H9 (cell line): ENCODE data around the gene INSYN2B. TPM values are rescaled to one million over a fixed set of nuclear protein-coding genes. Genes with fewer than 3 reads are reported as not detected.

ENCODE experiments used
- DNase-seq: peaks from one replicate; pipeline ENCODE4 v3.0.0-alpha.2; 2017
- H2AFZ ChIP-seq: one replicate; pipeline ENCODE4 v1.6.1; 2013; ENCODE audit warnings: mild to moderate bottlenecking, low read length, control low read depth, moderate library complexity
- H2AK5ac ChIP-seq: 2 replicates; pipeline ENCODE4 v1.6.1; 2013; ENCODE audit warnings: low read length, control low read depth, mixed read lengths; ENCODE audit not compliant: insufficient read length
- H2BK120ac ChIP-seq: one replicate; pipeline ENCODE4 v1.6.1; 2013; ENCODE audit warnings: low read depth, mild to moderate bottlenecking, low read length, control low read depth, inconsistent platforms; ENCODE audit not compliant: poor library complexity, severe bottlenecking
- H2BK12ac ChIP-seq: 2 replicates; pipeline ENCODE4 v1.6.1; 2013; ENCODE audit warnings: low read length, control low read depth, mixed read lengths, low read depth; ENCODE audit not compliant: insufficient read length
- H2BK15ac ChIP-seq: 2 replicates; pipeline ENCODE4 v1.6.1; 2013; ENCODE audit warnings: low read depth, low read length, control low read depth
- H2BK20ac ChIP-seq: one replicate; pipeline ENCODE4 v1.6.1; 2013; ENCODE audit warnings: low read depth, mild to moderate bottlenecking, low read length, control low read depth, inconsistent platforms; ENCODE audit not compliant: poor library complexity, severe bottlenecking
- H2BK5ac ChIP-seq: 2 replicates; pipeline ENCODE4 v1.6.1; 2013; ENCODE audit warnings: low read length, control low read depth, mixed read lengths; ENCODE audit not compliant: insufficient read length
- H3K14ac ChIP-seq: 2 replicates; pipeline ENCODE4 v1.6.1; 2013; ENCODE audit warnings: low read length, control low read depth; ENCODE audit not compliant: insufficient read depth
- H3K18ac ChIP-seq: 2 replicates; pipeline ENCODE4 v1.6.1; 2013; ENCODE audit warnings: low read depth, mild to moderate bottlenecking, mixed read lengths, low read length, control low read depth; ENCODE audit not compliant: insufficient read length
- H3K23ac ChIP-seq: 2 replicates; pipeline ENCODE4 v1.6.1; 2013; ENCODE audit warnings: low read length, control low read depth, mixed read lengths, low read depth; ENCODE audit not compliant: insufficient read length
- H3K23me2 ChIP-seq: 2 replicates; pipeline ENCODE4 v1.6.1; 2013; ENCODE audit warnings: low read depth, mild to moderate bottlenecking, mixed read lengths, low read length, control low read depth; ENCODE audit not compliant: insufficient read length, poor library complexity, severe bottlenecking
- H3K27ac ChIP-seq: 2 replicates; pipeline ENCODE4 v1.5.1; 2013; ENCODE audit warnings: low read length, control low read depth, mixed read lengths, low read depth; ENCODE audit not compliant: insufficient read length
- H3K27me3 ChIP-seq: 2 replicates; pipeline ENCODE4 v1.6.1; 2013; ENCODE audit warnings: low read length, control low read depth, inconsistent platforms; ENCODE audit not compliant: insufficient read depth
- H3K4ac ChIP-seq: 2 replicates; pipeline ENCODE4 v1.6.1; 2013; ENCODE audit warnings: low read depth, mild to moderate bottlenecking, control low read depth, inconsistent platforms, low read length, moderate library complexity
- H3K4me1 ChIP-seq: 2 replicates; pipeline ENCODE4 v1.6.1; 2013; ENCODE audit warnings: low read length, control low read depth, inconsistent platforms; ENCODE audit not compliant: insufficient read depth
- H3K4me2 ChIP-seq: 2 replicates; pipeline ENCODE4 v1.6.1; 2013; ENCODE audit warnings: low read length, control low read depth, mixed read lengths; ENCODE audit not compliant: insufficient read length, insufficient read depth
- H3K56ac ChIP-seq: 2 replicates; pipeline ENCODE4 v1.6.1; 2013; ENCODE audit warnings: low read depth, mild to moderate bottlenecking, mixed read lengths, low read length, control low read depth; ENCODE audit not compliant: insufficient read length
- H3K79me1 ChIP-seq: 2 replicates; pipeline ENCODE4 v1.6.1; 2013; ENCODE audit warnings: low read depth, mild to moderate bottlenecking, moderate library complexity, low read length, control low read depth, inconsistent platforms; ENCODE audit not compliant: insufficient read depth, poor library complexity, severe bottlenecking
- H3K79me2 ChIP-seq: 2 replicates; pipeline ENCODE4 v1.6.1; 2013; ENCODE audit warnings: low read length, control low read depth, inconsistent platforms; ENCODE audit not compliant: insufficient read depth
- H3K9ac ChIP-seq: 2 replicates; pipeline ENCODE4 v1.6.1; 2013; ENCODE audit warnings: low read length, control low read depth, mixed read lengths; ENCODE audit not compliant: insufficient read length; ENCODE audit errors: extremely low read depth
- H3K9me3 ChIP-seq: one replicate; pipeline ENCODE4 v1.6.1; 2013; ENCODE audit warnings: low read depth, low read length, inconsistent platforms; ENCODE audit not compliant: control insufficient read depth
- H3T11ph ChIP-seq: one replicate; pipeline ENCODE4 v1.6.1; 2013; ENCODE audit warnings: mild to moderate bottlenecking, low read length, control low read depth, inconsistent platforms
- H4K20me1 ChIP-seq: one replicate; pipeline ENCODE4 v1.6.1; 2013; ENCODE audit not compliant: control insufficient read depth, insufficient read length, insufficient read depth
- H4K5ac ChIP-seq: 2 replicates; pipeline ENCODE4 v1.6.1; 2013; ENCODE audit warnings: low read depth, mild to moderate bottlenecking, mixed read lengths, low read length, control low read depth; ENCODE audit not compliant: insufficient read length
- H4K8ac ChIP-seq: replicated peaks from 2 replicates; pipeline ENCODE4 v1.6.1; 2013; ENCODE audit warnings: low read length, control low read depth, mixed read lengths, low read depth; ENCODE audit not compliant: insufficient read length
- H4K91ac ChIP-seq: 2 replicates; pipeline ENCODE4 v1.6.1; 2013; ENCODE audit warnings: low read depth, mild to moderate bottlenecking, moderate library complexity, mixed read lengths, low read length, control low read depth; ENCODE audit not compliant: insufficient read length
- H3K27ac Mint-ChIP-seq, 3 experiments: 2 replicates in 2 of 3; 3 replicates in 1 of 3; pipeline ENCODE4 v1.8.0; 2020 to 2021; ENCODE audit warnings: mixed read lengths in 3 of 3, mild to moderate bottlenecking in 1 of 3, moderate library complexity in 1 of 3
- H3K27me3 Mint-ChIP-seq: 2 replicates; pipeline ENCODE4 v1.8.0; 2021; ENCODE audit warnings: low read depth, mild to moderate bottlenecking, moderate library complexity, mixed read lengths
- H3K36me3 Mint-ChIP-seq, 3 experiments: 2 replicates in 2 of 3; 3 replicates in 1 of 3; pipeline ENCODE4 v1.8.0; 2020 to 2021; ENCODE audit warnings: low read depth in 3 of 3, mixed read lengths in 3 of 3; ENCODE audit not compliant: insufficient read depth in 1 of 3
- H3K4me1 Mint-ChIP-seq, 2 experiments: 2 replicates each; pipeline ENCODE4 v1.8.0; 2020; ENCODE audit warnings: mixed read lengths in 2 of 2
- H3K4me3 Mint-ChIP-seq, 2 experiments: 2 replicates in 1 of 2; 3 replicates in 1 of 2; pipeline ENCODE4 v1.8.0; 2020 to 2021; ENCODE audit warnings: mild to moderate bottlenecking in 2 of 2, mixed read lengths in 2 of 2, moderate library complexity in 1 of 2
- H3K9me3 Mint-ChIP-seq, 2 experiments: 2 replicates in 1 of 2; 3 replicates in 1 of 2; pipeline ENCODE4 v1.8.0; 2020; ENCODE audit warnings: mild to moderate bottlenecking in 2 of 2, mixed read lengths in 2 of 2, moderate library complexity in 1 of 2
- CTCF ChIP-seq: fragments of 200-600 bp; sonication (generic); conservative IDR thresholded peaks from 3 replicates; pipeline ENCODE4 v1.8.0; 2021; ENCODE audit warnings: antibody characterized with exemption, mild to moderate bottlenecking
- WGBS: extraction: QIAGEN DNeasy Blood & Tissue Kit; methylation state at CpG from one replicate; pipeline ENCODE4 v1.1.7; 2013; ENCODE audit warnings: missing lambda C conversion rate, low lambda C conversion rate, mixed read lengths; ENCODE audit not compliant: insufficient read length; ENCODE audit errors: extremely low coverage; 5-methylcytosine and 5-hydroxymethylcytosine counted together
- total RNA-seq: library from RNA; stranded (reverse); gene quantifications from 2 replicates; pipeline ENCODE4 v1.2.1, GENCODE V29; 2021

The INSYN2B gene
- total RNA-seq, 1 experiment from 2014 or later: not detected

- Histone ChIP-seq H2BK120ac (no peak overlapping the region), H2BK20ac (no peak overlapping the region), H2BK5ac (no peak overlapping the region), H2BK15ac (no peak overlapping the region), H3K79me1 (no peaks in the 10 kb centered on the region), H3K27me3 (no peaks in the 10 kb centered on the region), H3K23ac (no peak overlapping the region), H4K5ac (no peak overlapping the region), H4K8ac (no peak overlapping the region), H3K4ac (no peak overlapping the region), H3K4me1 (no peaks in the 10 kb centered on the region), H3K27ac (no peak overlapping the region), H2AK5ac (no peak overlapping the region), H2AFZ (no peak overlapping the region), H3K4me2 (no peak overlapping the region), H3K18ac (no peak overlapping the region), H3K9me3 (no peaks in the 10 kb centered on the region), H4K91ac (no peak overlapping the region), H2BK12ac (no peak overlapping the region), H3K79me2 (no peaks in the 10 kb centered on the region), H3K14ac (no peak overlapping the region), H3K56ac (no peak overlapping the region), H3K9ac (no peak overlapping the region), H4K20me1 (no peaks in the 10 kb centered on the region), H3K23me2 (no peaks in the 10 kb centered on the region), H3T11ph (no peak overlapping the region)
- no peaks in the 10 kb centered on the region; a peak in 1 of 5 replicates for H3K9me3 Mint-ChIP-seq
- no CpG with 5 or more reads among the region's 4 CpGs for WGBS
- no peaks in the 10 kb centered on the region for H3K36me3 Mint-ChIP-seq
- no peak overlapping the region for H3K27ac Mint-ChIP-seq
- peaks cover 6 to 8% of the 10 kb centered on the region in 2 experiments; a peak in 3 of 4 replicates for H3K4me1 Mint-ChIP-seq
- no peak for TF ChIP-seq CTCF
- no peak overlapping the region for H3K4me3 Mint-ChIP-seq
- H3K27me3 Mint-ChIP-seq: no peaks in the 10 kb centered on the region
- no peak for DNase-seq
Observed at GRCh38 chr5:169874621-169875020, 105.7 kb downstream of the INSYN2B start.
